NCI-H1694 (cell line): Measurements from ENCODE around the gene LMBR1L.
"Not testable (repeated sequence)": the region's sequence is repeated elsewhere in the genome, so short reads cannot be mapped to it uniquely, and the experiment has no call there.

Experiments
- DNase-seq: peaks from one replicate; lab custom pipeline; 2025; lab: John Stamatoyannopoulos, UW

Gene LMBR1L

GRCh38 chr12:49110464-49111155 lies at the start of gene LMBR1L:
TSS of gene LMBR1L (minus strand) at chr12:49110847. CDS start at chr12:49110555, 292 bp downstream.
- peak; percentile 98 for DNase-seq

GRCh38 chr12:49160399-49160798 lies 49.8 kb upstream of the LMBR1L start:
- DNase-seq: no peak

- DNase-seq: no peak
Observed at GRCh38 chr12:49154221-49154620, 43.6 kb upstream of the LMBR1L start.

- DNase-seq: no peak
Observed at GRCh38 chr12:49147384-49147783, 36.7 kb upstream of the LMBR1L start.

- no peak for DNase-seq
Observed at GRCh38 chr12:49146406-49146805, 35.8 kb upstream of the LMBR1L start.

- DNase-seq: no peak
Observed at GRCh38 chr12:49144384-49144783, 33.7 kb upstream of the LMBR1L start.

GRCh38 chr12:49138999-49139398 lies 28.4 kb upstream of the LMBR1L start:
- no peak for DNase-seq

- DNase-seq: no peak
Observed at GRCh38 chr12:49138587-49138986, 27.9 kb upstream of the LMBR1L start.

- no peak for DNase-seq
Observed at GRCh38 chr12:49137476-49137875, 26.8 kb upstream of the LMBR1L start.

GRCh38 chr12:49136997-49137396 lies 26.4 kb upstream of the LMBR1L start:
- not testable (repeated sequence) for DNase-seq

GRCh38 chr12:49133590-49133989 lies 22.9 kb upstream of the LMBR1L start:
- no peak for DNase-seq

- DNase-seq: no peak
Observed at GRCh38 chr12:49133014-49133413, 22.4 kb upstream of the LMBR1L start.

- peak; percentile 38 for DNase-seq
Observed at GRCh38 chr12:49131894-49132461, 21.3 kb upstream of the LMBR1L start.

- DNase-seq: peak; percentile 65
Observed at GRCh38 chr12:49131051-49131893, 20.6 kb upstream of the LMBR1L start, which contains the start of gene TUBA1B. TSS of gene TUBA1B (minus strand) at chr12:49131395. CDS start at chr12:49131300, 95 bp downstream.

GRCh38 chr12:49130151-49131050 lies 19.8 kb upstream of the LMBR1L start:
- peak; percentile 70 for DNase-seq

GRCh38 chr12:49129332-49130150 lies 18.9 kb upstream of the LMBR1L start:
- DNase-seq: no peak

- DNase-seq: not testable (repeated sequence)
Observed at GRCh38 chr12:49127971-49128370, 17.3 kb upstream of the LMBR1L start.

- no peak for DNase-seq
Observed at GRCh38 chr12:49126852-49127763, 16.5 kb upstream of the LMBR1L start.

GRCh38 chr12:49121047-49121696 lies 10.5 kb upstream of the LMBR1L start:
- no peak for DNase-seq
